Subcutaneous abdominal adipose tissue (tissue), 5 donors: ENCODE measurements around the gene TCF4.

Experiments used
- H3K27ac ChIP-seq: one replicate; pipeline ENCODE4 v1.7.0; 2013; ENCODE audit warnings: low read depth, mild to moderate bottlenecking, inconsistent platforms, low read length, moderate library complexity
- H3K27me3 ChIP-seq, 5 donors: one replicate each; pipeline ENCODE4 v1.7.0; 2013; ENCODE audit warnings: low read length in 5 of 5, inconsistent platforms in 1 of 5; ENCODE audit not compliant: control insufficient read depth in 5 of 5, insufficient read depth in 4 of 5
- H3K36me3 ChIP-seq, 5 donors: one replicate each; pipeline ENCODE4 v1.7.0; 2013; ENCODE audit warnings: low read length in 5 of 5; ENCODE audit not compliant: control insufficient read depth in 5 of 5, insufficient read depth in 5 of 5
- H3K4me1 ChIP-seq, 5 donors: one replicate each; pipeline ENCODE4 v1.7.0; 2013; ENCODE audit warnings: low read length in 5 of 5, mild to moderate bottlenecking in 3 of 5, moderate library complexity in 1 of 5; ENCODE audit not compliant: control insufficient read depth in 5 of 5, insufficient read depth in 5 of 5
- H3K4me3 ChIP-seq, 5 donors: one replicate each; pipeline ENCODE4 v1.7.0; 2013; ENCODE audit warnings: low read length in 5 of 5, low read depth in 1 of 5
- H3K9ac ChIP-seq, 5 donors: one replicate each; pipeline ENCODE4 v1.7.0; 2013; ENCODE audit warnings: low read length in 5 of 5, mild to moderate bottlenecking in 4 of 5, moderate library complexity in 3 of 5
- H3K9me3 ChIP-seq, 5 donors: one replicate each; pipeline ENCODE4 v1.7.0; 2013; ENCODE audit warnings: low read length in 5 of 5; ENCODE audit not compliant: control insufficient read depth in 5 of 5
- donor health status: healthy.
- donor health status: healthy.
- donor health status: healthy.
- donor health status: healthy.
- donor health status: healthy.

The TCF4 gene

GRCh38 chr18:55236150-55236931 lies 351.7 kb downstream of the TCF4 start:
- no peaks in the 10 kb centered on the region for H3K27me3 ChIP-seq
- no peak overlapping the region for H3K4me3 ChIP-seq
- H3K9me3 ChIP-seq, result no peaks in the 10 kb centered on the region
- peak overlapping the region; percentile 6 for H3K27ac ChIP-seq
- H3K36me3 ChIP-seq, result peaks cover 19 to 38% (median 29%) of the 10 kb centered on the region in 5 donors
- peaks cover 0 to 39% (median 17%) of the 10 kb centered on the region in 5 donors for H3K4me1 ChIP-seq
- H3K9ac ChIP-seq, result no peak overlapping the region

DNA sequence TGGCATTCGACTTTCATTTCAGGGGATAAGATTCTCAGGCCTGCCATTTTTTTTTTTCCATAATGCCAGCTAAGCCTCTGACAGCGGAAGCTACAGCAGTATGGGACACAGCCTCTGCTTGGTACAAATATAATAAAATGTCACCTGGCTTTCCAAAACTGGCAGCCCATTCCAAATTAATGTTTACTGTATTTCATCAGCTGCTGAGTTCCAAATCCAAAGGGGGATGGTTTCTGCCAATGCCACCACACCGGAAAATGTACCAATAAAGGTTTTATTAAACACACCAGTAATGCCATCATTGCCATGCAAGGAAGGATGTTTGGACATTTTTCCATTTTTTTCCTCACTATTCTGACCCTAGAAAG lies 352.9 kb downstream of the TCF4 start:
- Histone ChIP-seq H3K27ac (peak overlapping the region; percentile 51), H3K36me3 (peaks cover 23 to 50% (median 37%) of the 10 kb centered on the region in 5 donors), H3K27me3 (no peaks in the 10 kb centered on the region), H3K4me1 (peaks cover 0 to 32% (median 17%) of the 10 kb centered on the region in 5 donors), H3K4me3 (no peak overlapping the region), H3K9ac (no peak overlapping the region), H3K9me3 (no peaks in the 10 kb centered on the region)

DNA sequence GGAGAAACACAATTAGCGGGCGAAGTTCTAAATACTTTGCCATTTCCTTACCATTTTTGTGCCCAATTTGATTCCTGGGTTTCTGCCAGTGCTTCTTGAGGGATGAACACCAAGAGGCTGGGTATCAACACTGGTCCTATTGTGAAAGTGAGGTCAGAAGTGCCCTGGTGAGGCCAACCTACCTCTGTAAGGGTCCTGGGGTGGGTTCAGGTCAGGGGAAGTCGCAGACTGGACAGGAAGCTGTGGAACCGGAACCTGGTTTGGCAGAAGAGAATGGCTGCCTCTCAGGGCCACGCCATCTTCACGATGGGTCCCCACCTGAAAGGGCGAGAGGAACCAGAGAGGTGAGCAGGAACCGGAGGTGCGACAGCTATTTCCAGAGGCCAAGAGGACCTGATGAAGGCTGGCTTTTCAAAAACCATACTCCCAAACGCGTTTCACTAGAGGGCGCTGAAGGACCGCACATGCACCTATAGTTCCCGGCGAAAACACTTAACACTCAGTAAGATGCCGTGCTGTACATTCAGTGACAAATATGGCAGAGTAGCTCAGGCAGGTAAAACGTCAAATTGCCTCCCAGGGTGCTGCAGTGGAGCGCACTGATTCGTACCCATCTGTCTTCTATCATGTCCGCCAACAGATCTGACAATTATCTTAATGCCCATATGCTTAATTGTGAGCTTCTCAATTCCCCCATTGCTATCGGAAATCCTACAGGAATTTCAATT lies 353.5 kb downstream of the TCF4 start:
- H3K27me3 ChIP-seq, result no peaks in the 10 kb centered on the region
- peaks cover 0 to 30% (median 17%) of the 10 kb centered on the region in 5 donors for H3K4me1 ChIP-seq
- H3K9me3 ChIP-seq, result no peaks in the 10 kb centered on the region
- peak overlapping the region; percentile 51 for H3K27ac ChIP-seq
- H3K4me3 ChIP-seq, result no peak overlapping the region
- peak overlapping the region in 1 of 5 donors; percentile 53 for H3K9ac ChIP-seq
- peaks cover 26 to 56% (median 43%) of the 10 kb centered on the region in 5 donors for H3K36me3 ChIP-seq

GRCh38 chr18:55233857-55234256 lies 354.1 kb downstream of the TCF4 start:
- Histone ChIP-seq H3K4me1 (peaks cover 0 to 28% (median 17%) of the 10 kb centered on the region in 5 donors), H3K9ac (no peak overlapping the region), H3K36me3 (peaks cover 30 to 59% (median 48%) of the 10 kb centered on the region in 5 donors), H3K9me3 (no peaks in the 10 kb centered on the region), H3K27me3 (no peaks in the 10 kb centered on the region), H3K4me3 (no peak overlapping the region), H3K27ac (no peak overlapping the region)

GRCh38 chr18:55232506-55232905 lies 355.5 kb downstream of the TCF4 start:
- Histone ChIP-seq H3K36me3 (peaks cover 37 to 68% (median 61%) of the 10 kb centered on the region in 5 donors), H3K27ac (no peak overlapping the region), H3K9me3 (no peaks in the 10 kb centered on the region), H3K4me3 (no peak overlapping the region), H3K4me1 (peaks cover 0 to 28% (median 17%) of the 10 kb centered on the region in 5 donors), H3K9ac (no peak overlapping the region), H3K27me3 (no peaks in the 10 kb centered on the region)

GRCh38 chr18:55229682-55230081 lies 358.3 kb downstream of the TCF4 start:
- Histone ChIP-seq H3K4me3 (no peak overlapping the region), H3K4me1 (peaks cover 0 to 9% (median 3%) of the 10 kb centered on the region in 5 donors), H3K27me3 (no peaks in the 10 kb centered on the region), H3K27ac (no peak overlapping the region), H3K9me3 (no peaks in the 10 kb centered on the region), H3K9ac (no peak overlapping the region), H3K36me3 (peaks cover 55 to 92% (median 72%) of the 10 kb centered on the region in 5 donors)

DNA sequence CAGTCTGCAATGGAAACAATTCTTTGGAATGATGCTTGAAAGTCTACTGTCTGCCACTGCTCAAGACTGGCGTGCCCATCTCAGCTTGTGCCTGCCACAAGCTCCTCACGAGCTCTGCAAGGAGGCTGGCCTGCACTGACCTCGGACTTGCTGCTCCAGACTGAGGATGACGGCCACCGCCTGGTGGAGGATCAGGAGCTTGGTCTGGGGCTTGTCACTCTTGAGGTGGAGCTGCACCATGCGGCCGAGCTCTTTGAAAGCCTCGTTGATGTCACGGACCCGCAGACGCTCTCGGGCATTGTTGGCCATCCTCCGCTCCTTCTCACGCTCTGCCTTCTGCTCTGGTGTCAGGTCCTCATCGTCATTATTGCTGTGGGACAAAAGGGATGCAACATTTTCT lies 359.3 kb downstream of the TCF4 start:
- H3K4me1 ChIP-seq, result peaks cover 0 to 2% (median 0%) of the 10 kb centered on the region in 5 donors
- H3K9ac ChIP-seq, result no peak overlapping the region
- no peaks in the 10 kb centered on the region for H3K27me3 ChIP-seq
- H3K4me3 ChIP-seq, result no peak overlapping the region
- no peaks in the 10 kb centered on the region for H3K9me3 ChIP-seq
- peaks cover 56 to 83% (median 66%) of the 10 kb centered on the region in 5 donors for H3K36me3 ChIP-seq
- no peak overlapping the region for H3K27ac ChIP-seq

GRCh38 chr18:55228191-55228590 lies 359.8 kb downstream of the TCF4 start:
- peaks cover 52 to 78% (median 62%) of the 10 kb centered on the region in 5 donors for H3K36me3 ChIP-seq
- no peak overlapping the region for H3K9ac ChIP-seq
- no peak overlapping the region for H3K27ac ChIP-seq
- no peaks in the 10 kb centered on the region for H3K9me3 ChIP-seq
- no peaks in the 10 kb centered on the region for H3K27me3 ChIP-seq
- H3K4me1 ChIP-seq, result peaks cover 0 to 2% (median 0%) of the 10 kb centered on the region in 5 donors
- no peak overlapping the region for H3K4me3 ChIP-seq

GRCh38 chr18:55227771-55228170 lies 360.2 kb downstream of the TCF4 start:
- H3K9ac ChIP-seq, result no peak overlapping the region
- no peak overlapping the region for H3K27ac ChIP-seq
- H3K4me3 ChIP-seq, result no peak overlapping the region
- H3K4me1 ChIP-seq, result peaks cover 0 to 3% (median 2%) of the 10 kb centered on the region in 5 donors
- no peaks in the 10 kb centered on the region for H3K27me3 ChIP-seq
- H3K9me3 ChIP-seq, result no peaks in the 10 kb centered on the region
- H3K36me3 ChIP-seq, result peaks cover 48 to 77% (median 58%) of the 10 kb centered on the region in 5 donors

DNA sequence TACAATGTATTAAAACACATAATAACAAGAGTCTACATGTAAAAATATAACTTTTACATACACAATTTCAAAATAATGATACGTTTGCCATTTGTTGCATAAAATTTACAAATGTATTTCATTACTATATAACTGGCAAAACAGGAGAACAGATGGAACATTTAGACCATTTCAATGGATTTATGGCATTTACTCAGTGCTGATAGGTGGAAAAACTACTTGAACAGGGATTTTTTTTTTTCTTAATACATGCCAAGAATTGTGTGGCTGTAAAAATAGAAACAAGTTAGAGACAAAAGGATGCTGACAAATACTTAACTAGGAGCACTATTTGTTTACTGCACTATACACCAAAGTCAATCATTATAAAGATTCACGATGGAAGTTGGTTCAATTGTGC lies 361.9 kb downstream of the TCF4 start:
- Histone ChIP-seq H3K4me1 (peaks cover 2 to 7% (median 5%) of the 10 kb centered on the region in 5 donors), H3K27me3 (no peaks in the 10 kb centered on the region), H3K27ac (no peak overlapping the region)

More for the DNA sequence above, 361.9 kb downstream of the TCF4 start:
- peaks cover 36 to 59% (median 47%) of the 10 kb centered on the region in 5 donors for H3K36me3 ChIP-seq
- H3K9me3 ChIP-seq, result no peaks in the 10 kb centered on the region
- no peak overlapping the region for H3K4me3 ChIP-seq
- no peak overlapping the region for H3K9ac ChIP-seq
